WTC11 (cell line): Measurements from ENCODE around the gene ADCY5. TPM values are rescaled to one million over a fixed set of nuclear protein-coding genes. Genes with fewer than 3 reads are reported as not detected.

Experiments
- ATAC-seq: fragments of 200-7000 bp; cut with Tn5 transposase; 2 replicates; pipeline ENCODE4 v1.10.0; 2021; ENCODE audit warnings: mild to moderate bottlenecking, moderate library complexity
- CTCF ChIA-PET: fragments of 300-600 bp; sonication (Branson Sonifier 250); formaldehyde crosslinking; loops from one replicate; lab custom pipeline; 2021; ENCODE audit warnings: antibody characterized with exemption; lab: Charles Lee
- POLR2A ChIA-PET: fragments of 350-600 bp; sonication (Branson Sonifier 250); formaldehyde crosslinking; loops from one replicate; lab custom pipeline; 2021; ENCODE audit warnings: antibody characterized with exemption; lab: Charles Lee
- DNase-seq: peaks from one replicate; pipeline ENCODE4 v3.0.0; 2021; ENCODE audit warnings: low spot score
- H3K27ac Mint-ChIP-seq: 2 replicates; pipeline ENCODE4 v1.8.0; 2021; ENCODE audit warnings: mixed read lengths
- H3K27me3 Mint-ChIP-seq: 2 replicates; pipeline ENCODE4 v1.8.0; 2021; ENCODE audit warnings: low read depth, mild to moderate bottlenecking, moderate library complexity, mixed read lengths
- H3K36me3 Mint-ChIP-seq: 2 replicates; pipeline ENCODE4 v1.8.0; 2021; ENCODE audit warnings: mixed read lengths
- H3K4me1 Mint-ChIP-seq: 2 replicates; pipeline ENCODE4 v1.8.0; 2022; ENCODE audit warnings: mixed read lengths
- H3K4me3 Mint-ChIP-seq: 2 replicates; pipeline ENCODE4 v1.8.0; 2021; ENCODE audit warnings: mild to moderate bottlenecking, moderate library complexity, mixed read lengths
- H3K9me3 Mint-ChIP-seq: 2 replicates; pipeline ENCODE4 v1.8.0; 2021; ENCODE audit warnings: mixed read lengths
- MXD4 ChIP-seq: fragments of 250-450 bp; sonication (Bioruptor Pico); IDR thresholded peaks from 2 replicates; pipeline ENCODE4 v1.8.0; 2021; ENCODE audit warnings: mild to moderate bottlenecking, moderate library complexity, borderline replicate concordance
- MYBL2 ChIP-seq: sonication (generic); formaldehyde crosslinking; IDR thresholded peaks from 2 replicates; pipeline ENCODE4 v1.8.1; 2023; ENCODE audit warnings: mild to moderate bottlenecking, moderate library complexity, missing genetic modification reagents
- NR1H2 ChIP-seq: sonication (generic); formaldehyde crosslinking; IDR thresholded peaks from 2 replicates; pipeline ENCODE4 v1.9.0; 2021; ENCODE audit warnings: mild to moderate bottlenecking, moderate library complexity, missing genetic modification reagents
- NR3C1 ChIP-seq: sonication (generic); formaldehyde crosslinking; conservative IDR thresholded peaks from 2 replicates; pipeline ENCODE4 v1.8.1; 2023; ENCODE audit warnings: low read depth, mild to moderate bottlenecking, missing genetic modification reagents
- OVOL2 ChIP-seq: fragments of 250-450 bp; sonication (Bioruptor Pico); IDR thresholded peaks from 2 replicates; pipeline ENCODE4 v1.9.0; 2021; ENCODE audit warnings: mild to moderate bottlenecking, borderline replicate concordance
- total RNA-seq: library from RNA; stranded (reverse); gene quantifications from 3 replicates; pipeline ENCODE4 v1.2.3, GENCODE V29; 2021
- TF ChIP-seq, protein P1 (sequence below): sonication (generic); formaldehyde crosslinking; IDR thresholded peaks from 2 replicates; pipeline ENCODE4 v1.8.0; 2022; ENCODE audit warnings: missing genetic modification reagents
- TF ChIP-seq, protein P2 (sequence below): fragments of 250-450 bp; sonication (Bioruptor Pico); IDR thresholded peaks from 2 replicates; pipeline ENCODE4 v2.1.2; 2022; ENCODE audit warnings: mild to moderate bottlenecking, moderate library complexity
- TF ChIP-seq, protein P3 (sequence below): fragments of 200-600 bp; IDR thresholded peaks from 2 replicates; pipeline ENCODE4 v1.8.0; 2022; ENCODE audit warnings: antibody characterized with exemption
- TF ChIP-seq, protein P4 (sequence below): sonication (generic); formaldehyde crosslinking; IDR thresholded peaks from 2 replicates; pipeline ENCODE4 v1.8.0; 2022; ENCODE audit warnings: mild to moderate bottlenecking, missing genetic modification reagents
- TF ChIP-seq, protein P5 (sequence below): sonication (generic); formaldehyde crosslinking; conservative IDR thresholded peaks from 2 replicates; pipeline ENCODE4 v1.8.1; 2023; ENCODE audit warnings: mild to moderate bottlenecking, low read depth, missing genetic modification reagents, moderate library complexity
- TF ChIP-seq, protein P6 (sequence below): sonication (generic); formaldehyde crosslinking; conservative IDR thresholded peaks from 2 replicates; pipeline ENCODE4 v1.8.1; 2022; ENCODE audit warnings: mild to moderate bottlenecking, missing genetic modification reagents
- TF ChIP-seq, protein P7 (sequence below): fragments of 250-450 bp; sonication (Bioruptor Pico); IDR thresholded peaks from 2 replicates; pipeline ENCODE4 v1.8.0; 2021; ENCODE audit warnings: mild to moderate bottlenecking

ADCY5 gene
- total RNA-seq, 1 experiment from 2014 or later, result 23.5 TPM

DNA sequence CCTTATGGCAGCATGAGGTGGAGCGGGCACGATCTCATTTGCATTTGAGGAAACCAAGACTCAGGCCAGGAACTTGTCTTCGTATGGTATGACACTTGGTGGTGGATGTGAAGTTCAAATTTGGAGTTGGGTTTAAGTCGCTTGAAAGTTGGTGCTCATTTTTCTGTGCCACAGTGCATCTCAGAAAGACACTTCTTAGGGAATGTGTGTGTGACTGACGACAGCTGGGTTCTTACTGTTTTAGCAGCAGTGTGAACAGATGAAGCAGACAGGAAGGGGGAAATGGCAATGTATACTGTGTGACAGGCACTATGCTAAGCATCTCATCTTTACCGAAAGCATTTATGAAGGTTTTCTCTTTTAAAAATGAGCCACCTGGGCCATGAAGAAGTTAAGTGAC is 171.8 kb downstream of the ADCY5 start (continued):
- TF ChIP-seq, protein P1, sequence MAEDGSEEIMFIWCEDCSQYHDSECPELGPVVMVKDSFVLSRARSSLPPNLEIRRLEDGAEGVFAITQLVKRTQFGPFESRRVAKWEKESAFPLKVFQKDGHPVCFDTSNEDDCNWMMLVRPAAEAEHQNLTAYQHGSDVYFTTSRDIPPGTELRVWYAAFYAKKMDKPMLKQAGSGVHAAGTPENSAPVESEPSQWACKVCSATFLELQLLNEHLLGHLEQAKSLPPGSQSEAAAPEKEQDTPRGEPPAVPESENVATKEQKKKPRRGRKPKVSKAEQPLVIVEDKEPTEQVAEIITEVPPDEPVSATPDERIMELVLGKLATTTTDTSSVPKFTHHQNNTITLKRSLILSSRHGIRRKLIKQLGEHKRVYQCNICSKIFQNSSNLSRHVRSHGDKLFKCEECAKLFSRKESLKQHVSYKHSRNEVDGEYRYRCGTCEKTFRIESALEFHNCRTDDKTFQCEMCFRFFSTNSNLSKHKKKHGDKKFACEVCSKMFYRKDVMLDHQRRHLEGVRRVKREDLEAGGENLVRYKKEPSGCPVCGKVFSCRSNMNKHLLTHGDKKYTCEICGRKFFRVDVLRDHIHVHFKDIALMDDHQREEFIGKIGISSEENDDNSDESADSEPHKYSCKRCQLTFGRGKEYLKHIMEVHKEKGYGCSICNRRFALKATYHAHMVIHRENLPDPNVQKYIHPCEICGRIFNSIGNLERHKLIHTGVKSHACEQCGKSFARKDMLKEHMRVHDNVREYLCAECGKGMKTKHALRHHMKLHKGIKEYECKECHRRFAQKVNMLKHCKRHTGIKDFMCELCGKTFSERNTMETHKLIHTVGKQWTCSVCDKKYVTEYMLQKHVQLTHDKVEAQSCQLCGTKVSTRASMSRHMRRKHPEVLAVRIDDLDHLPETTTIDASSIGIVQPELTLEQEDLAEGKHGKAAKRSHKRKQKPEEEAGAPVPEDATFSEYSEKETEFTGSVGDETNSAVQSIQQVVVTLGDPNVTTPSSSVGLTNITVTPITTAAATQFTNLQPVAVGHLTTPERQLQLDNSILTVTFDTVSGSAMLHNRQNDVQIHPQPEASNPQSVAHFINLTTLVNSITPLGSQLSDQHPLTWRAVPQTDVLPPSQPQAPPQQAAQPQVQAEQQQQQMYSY, result no peak
- TF ChIP-seq, protein P2, sequence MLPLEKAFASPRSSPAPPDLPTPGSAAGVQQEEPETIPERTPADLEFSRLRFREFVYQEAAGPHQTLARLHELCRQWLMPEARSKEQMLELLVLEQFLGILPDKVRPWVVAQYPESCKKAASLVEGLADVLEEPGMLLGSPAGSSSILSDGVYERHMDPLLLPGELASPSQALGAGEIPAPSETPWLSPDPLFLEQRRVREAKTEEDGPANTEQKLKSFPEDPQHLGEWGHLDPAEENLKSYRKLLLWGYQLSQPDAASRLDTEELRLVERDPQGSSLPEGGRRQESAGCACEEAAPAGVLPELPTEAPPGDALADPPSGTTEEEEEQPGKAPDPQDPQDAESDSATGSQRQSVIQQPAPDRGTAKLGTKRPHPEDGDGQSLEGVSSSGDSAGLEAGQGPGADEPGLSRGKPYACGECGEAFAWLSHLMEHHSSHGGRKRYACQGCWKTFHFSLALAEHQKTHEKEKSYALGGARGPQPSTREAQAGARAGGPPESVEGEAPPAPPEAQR, result no peak
- no peak for TF ChIP-seq NR3C1 (CRISPR knock-in tag)
- no peak for TF ChIP-seq MYBL2
- TF ChIP-seq, protein P3, sequence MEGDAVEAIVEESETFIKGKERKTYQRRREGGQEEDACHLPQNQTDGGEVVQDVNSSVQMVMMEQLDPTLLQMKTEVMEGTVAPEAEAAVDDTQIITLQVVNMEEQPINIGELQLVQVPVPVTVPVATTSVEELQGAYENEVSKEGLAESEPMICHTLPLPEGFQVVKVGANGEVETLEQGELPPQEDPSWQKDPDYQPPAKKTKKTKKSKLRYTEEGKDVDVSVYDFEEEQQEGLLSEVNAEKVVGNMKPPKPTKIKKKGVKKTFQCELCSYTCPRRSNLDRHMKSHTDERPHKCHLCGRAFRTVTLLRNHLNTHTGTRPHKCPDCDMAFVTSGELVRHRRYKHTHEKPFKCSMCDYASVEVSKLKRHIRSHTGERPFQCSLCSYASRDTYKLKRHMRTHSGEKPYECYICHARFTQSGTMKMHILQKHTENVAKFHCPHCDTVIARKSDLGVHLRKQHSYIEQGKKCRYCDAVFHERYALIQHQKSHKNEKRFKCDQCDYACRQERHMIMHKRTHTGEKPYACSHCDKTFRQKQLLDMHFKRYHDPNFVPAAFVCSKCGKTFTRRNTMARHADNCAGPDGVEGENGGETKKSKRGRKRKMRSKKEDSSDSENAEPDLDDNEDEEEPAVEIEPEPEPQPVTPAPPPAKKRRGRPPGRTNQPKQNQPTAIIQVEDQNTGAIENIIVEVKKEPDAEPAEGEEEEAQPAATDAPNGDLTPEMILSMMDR, result no peak

DNA sequence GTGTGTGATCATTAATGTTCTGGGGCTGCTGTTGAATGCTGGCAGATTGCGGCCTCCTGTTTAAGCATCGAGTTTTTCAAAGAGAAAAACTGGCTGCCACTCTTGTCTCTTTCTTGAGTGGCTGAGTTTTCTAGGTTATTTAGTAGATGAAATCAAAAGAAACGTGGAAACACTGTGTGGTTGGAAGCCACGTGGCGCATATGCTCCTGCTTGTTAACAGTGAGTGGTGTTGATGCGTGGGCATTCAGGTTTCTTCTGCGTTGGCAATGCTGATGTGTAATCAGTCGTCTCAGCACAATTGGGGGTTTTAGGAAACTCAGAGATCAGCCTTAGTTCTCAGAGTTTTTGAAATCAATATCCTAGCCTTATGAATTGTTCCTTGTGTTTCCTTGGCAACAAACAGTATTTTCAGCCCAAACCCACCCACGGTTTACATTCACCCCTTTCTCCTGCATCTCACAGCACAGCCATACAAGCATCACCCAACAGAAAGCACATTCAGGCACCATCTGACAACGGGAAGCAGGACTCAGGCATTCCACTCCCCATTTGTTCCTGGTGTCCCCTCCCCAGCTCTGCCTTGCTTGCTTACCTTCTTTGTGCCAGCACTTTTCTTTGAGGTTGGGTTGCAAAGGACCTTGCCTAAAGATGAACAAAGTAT is 172.4 kb downstream of the ADCY5 start:
- TF ChIP-seq, protein P4, sequence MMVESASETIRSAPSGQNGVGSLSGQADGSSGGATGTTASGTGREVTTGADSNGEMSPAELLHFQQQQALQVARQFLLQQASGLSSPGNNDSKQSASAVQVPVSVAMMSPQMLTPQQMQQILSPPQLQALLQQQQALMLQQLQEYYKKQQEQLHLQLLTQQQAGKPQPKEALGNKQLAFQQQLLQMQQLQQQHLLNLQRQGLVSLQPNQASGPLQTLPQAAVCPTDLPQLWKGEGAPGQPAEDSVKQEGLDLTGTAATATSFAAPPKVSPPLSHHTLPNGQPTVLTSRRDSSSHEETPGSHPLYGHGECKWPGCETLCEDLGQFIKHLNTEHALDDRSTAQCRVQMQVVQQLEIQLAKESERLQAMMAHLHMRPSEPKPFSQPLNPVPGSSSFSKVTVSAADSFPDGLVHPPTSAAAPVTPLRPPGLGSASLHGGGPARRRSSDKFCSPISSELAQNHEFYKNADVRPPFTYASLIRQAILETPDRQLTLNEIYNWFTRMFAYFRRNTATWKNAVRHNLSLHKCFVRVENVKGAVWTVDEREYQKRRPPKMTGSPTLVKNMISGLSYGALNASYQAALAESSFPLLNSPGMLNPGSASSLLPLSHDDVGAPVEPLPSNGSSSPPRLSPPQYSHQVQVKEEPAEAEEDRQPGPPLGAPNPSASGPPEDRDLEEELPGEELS (CRISPR knock-in tag), result no peak
- TF ChIP-seq MXD4 (CRISPR knock-in tag) (no peak), OVOL2 (no peak)
- H3K36me3 Mint-ChIP-seq, result peaks cover 5% of the 10 kb centered on the region
- H3K4me1 Mint-ChIP-seq, result peaks cover 35% of the 10 kb centered on the region
- ChIA-PET CTCF (interaction anchor here (1.9 to 2.3 kb wide), 2 partner anchors 10 to 31 kb away, joined by 6 to 7 read pairs; no protein-coding TSS in a partner anchor), POLR2A (no interaction called here)
- no peaks in the 10 kb centered on the region for H3K27me3 Mint-ChIP-seq
- ATAC-seq (no peak), DNase-seq (no peak)
- H3K9me3 Mint-ChIP-seq, result peaks cover 4% of the 10 kb centered on the region
- H3K27ac Mint-ChIP-seq, result no peak overlapping the region
- H3K4me3 Mint-ChIP-seq, result no peak overlapping the region

DNA sequence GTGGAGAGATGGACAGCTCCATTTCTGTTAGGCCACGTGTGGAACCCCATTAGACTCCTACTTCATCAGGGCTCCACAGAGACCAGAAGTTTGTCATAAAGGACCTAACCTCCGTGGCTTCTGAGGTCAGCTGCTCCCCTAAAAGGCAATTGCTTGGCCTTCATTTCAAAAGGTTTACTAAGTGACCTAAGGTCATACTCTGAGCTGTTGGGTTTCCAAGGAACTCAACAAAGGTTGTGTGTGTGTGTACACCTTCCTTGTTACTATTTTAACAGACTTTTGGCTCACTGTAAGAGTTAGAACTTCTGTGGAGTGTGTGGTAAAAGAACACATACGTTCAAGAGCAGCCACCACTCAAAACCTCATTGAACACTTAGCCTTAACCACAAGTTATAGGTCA is 173.2 kb downstream of the ADCY5 start:
- Mint-ChIP-seq H3K4me1 (peaks cover 35% of the 10 kb centered on the region), H3K4me3 (no peak overlapping the region), H3K27me3 (no peaks in the 10 kb centered on the region), H3K27ac (no peak overlapping the region), H3K9me3 (peaks cover 8% of the 10 kb centered on the region)
- POLR2A ChIA-PET, result no interaction called here
- no peak for TF ChIP-seq NR1H2
- TF ChIP-seq, protein P5, sequence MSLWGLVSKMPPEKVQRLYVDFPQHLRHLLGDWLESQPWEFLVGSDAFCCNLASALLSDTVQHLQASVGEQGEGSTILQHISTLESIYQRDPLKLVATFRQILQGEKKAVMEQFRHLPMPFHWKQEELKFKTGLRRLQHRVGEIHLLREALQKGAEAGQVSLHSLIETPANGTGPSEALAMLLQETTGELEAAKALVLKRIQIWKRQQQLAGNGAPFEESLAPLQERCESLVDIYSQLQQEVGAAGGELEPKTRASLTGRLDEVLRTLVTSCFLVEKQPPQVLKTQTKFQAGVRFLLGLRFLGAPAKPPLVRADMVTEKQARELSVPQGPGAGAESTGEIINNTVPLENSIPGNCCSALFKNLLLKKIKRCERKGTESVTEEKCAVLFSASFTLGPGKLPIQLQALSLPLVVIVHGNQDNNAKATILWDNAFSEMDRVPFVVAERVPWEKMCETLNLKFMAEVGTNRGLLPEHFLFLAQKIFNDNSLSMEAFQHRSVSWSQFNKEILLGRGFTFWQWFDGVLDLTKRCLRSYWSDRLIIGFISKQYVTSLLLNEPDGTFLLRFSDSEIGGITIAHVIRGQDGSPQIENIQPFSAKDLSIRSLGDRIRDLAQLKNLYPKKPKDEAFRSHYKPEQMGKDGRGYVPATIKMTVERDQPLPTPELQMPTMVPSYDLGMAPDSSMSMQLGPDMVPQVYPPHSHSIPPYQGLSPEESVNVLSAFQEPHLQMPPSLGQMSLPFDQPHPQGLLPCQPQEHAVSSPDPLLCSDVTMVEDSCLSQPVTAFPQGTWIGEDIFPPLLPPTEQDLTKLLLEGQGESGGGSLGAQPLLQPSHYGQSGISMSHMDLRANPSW, result no peak
- TF ChIP-seq, protein P6, sequence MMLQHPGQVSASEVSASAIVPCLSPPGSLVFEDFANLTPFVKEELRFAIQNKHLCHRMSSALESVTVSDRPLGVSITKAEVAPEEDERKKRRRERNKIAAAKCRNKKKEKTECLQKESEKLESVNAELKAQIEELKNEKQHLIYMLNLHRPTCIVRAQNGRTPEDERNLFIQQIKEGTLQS (CRISPR knock-in tag), result no peak
- TF ChIP-seq, protein P7, sequence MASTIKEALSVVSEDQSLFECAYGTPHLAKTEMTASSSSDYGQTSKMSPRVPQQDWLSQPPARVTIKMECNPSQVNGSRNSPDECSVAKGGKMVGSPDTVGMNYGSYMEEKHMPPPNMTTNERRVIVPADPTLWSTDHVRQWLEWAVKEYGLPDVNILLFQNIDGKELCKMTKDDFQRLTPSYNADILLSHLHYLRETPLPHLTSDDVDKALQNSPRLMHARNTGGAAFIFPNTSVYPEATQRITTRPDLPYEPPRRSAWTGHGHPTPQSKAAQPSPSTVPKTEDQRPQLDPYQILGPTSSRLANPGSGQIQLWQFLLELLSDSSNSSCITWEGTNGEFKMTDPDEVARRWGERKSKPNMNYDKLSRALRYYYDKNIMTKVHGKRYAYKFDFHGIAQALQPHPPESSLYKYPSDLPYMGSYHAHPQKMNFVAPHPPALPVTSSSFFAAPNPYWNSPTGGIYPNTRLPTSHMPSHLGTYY (CRISPR knock-in tag), result no peak
- TF ChIP-seq, all 79 proteins: peak for 0
- DNase-seq (no peak), ATAC-seq (no peak)
- H3K36me3 Mint-ChIP-seq, result peaks cover 7% of the 10 kb centered on the region
- CTCF ChIA-PET, result interaction anchor here (2.3 kb wide), 1 partner anchor 32 kb away, joined by 7 read pairs; no protein-coding TSS in a partner anchor
